ENCODE measurements around the gene PRDM16. TPM values are rescaled to one million over a fixed set of nuclear protein-coding genes. Genes with fewer than 3 reads are reported as not detected.

The PRDM16 gene
- total and polyA plus RNA-seq, 2 experiments from 2014 or later = 0.14 to 0.16 TPM

GRCh38 chr1:3292868-3293562 is 224.0 kb downstream of the PRDM16 start:
- Histone ChIP-seq H3F3A (replicated peaks; ENCODE audit: low read depth) (no peaks in the 10 kb centered on the region), H3K4me3 (no peak overlapping the region), H3K9me2 (ENCODE audit: insufficient read depth) (no peaks in the 10 kb centered on the region), H4K20me1 (replicated peaks; ENCODE audit: insufficient read depth) (no peaks in the 10 kb centered on the region), H3K27ac (ENCODE audit: low read depth) (no peak overlapping the region), H3K4me1 (ENCODE audit: insufficient read depth) (no peaks in the 10 kb centered on the region), H2AFZ (no peak overlapping the region), H3K4me2 (no peak overlapping the region), H3K27me3 (ENCODE audit: insufficient read depth) (no peaks in the 10 kb centered on the region), H3K36me3 (ENCODE audit: insufficient read depth) (no peaks in the 10 kb centered on the region), H3K79me2 (replicated peaks; ENCODE audit: insufficient read depth) (no peaks in the 10 kb centered on the region)
- peaks cover 5% of the 10 kb centered on the region for H3K27me3 Mint-ChIP-seq (ENCODE audit: insufficient read depth, low read depth, poor library complexity)
- H3K27ac Mint-ChIP-seq = no peak overlapping the region
- H3K9me3 Mint-ChIP-seq = no peaks in the 10 kb centered on the region; the same call in 2 of the 3 replicates
- ATAC-seq (no peak), DNase-seq (ENCODE audit: low spot score) (no peak)
- no peaks in the 10 kb centered on the region for H3K4me1 Mint-ChIP-seq
- no peaks in the 10 kb centered on the region for H3K36me3 Mint-ChIP-seq (ENCODE audit: low read depth)
- H3K4me3 Mint-ChIP-seq = no peak overlapping the region
- TF ChIP-seq EZH2phosphoT487 (IDR thresholded peaks at IDR 0.05; ENCODE audit: unreplicated experiment) (no peak), STAT1 (IDR thresholded peaks at IDR 0.05; ENCODE audit: unreplicated experiment) (no peak), POLR2AphosphoS5 (IDR thresholded peaks at IDR 0.05; ENCODE audit: low read depth) (no peak), ZNF114 (CRISPR knock-in tag; IDR thresholded peaks at IDR 0.05) (no peak), CTCF (conservative IDR thresholded peaks at IDR 0.05; ENCODE audit: low read depth in 2 of 2) (no peak), ZNF462 (CRISPR knock-in tag; IDR thresholded peaks at IDR 0.05) (no peak), ETS1 (IDR thresholded peaks at IDR 0.05) (no peak), JUNB (IDR thresholded peaks at IDR 0.05; ENCODE audit: unreplicated experiment) (no peak), NANOG (IDR thresholded peaks at IDR 0.05; ENCODE audit: borderline replicate concordance) (no peak), EZH2 (IDR thresholded peaks at IDR 0.05; ENCODE audit: low read depth, unreplicated experiment) (no peak), CREB1 (CRISPR knock-in tag; IDR thresholded peaks at IDR 0.05; ENCODE audit: low read depth) (no peak), ZNF331 (CRISPR knock-in tag; IDR thresholded peaks at IDR 0.05; ENCODE audit: low read depth) (no peak), REST (IDR thresholded peaks at IDR 0.05; ENCODE audit: unreplicated experiment) (no peak)

Measured in GM23338 (cell line).